ENCODE data around the gene TIMP3.

Gene TIMP3

DNA sequence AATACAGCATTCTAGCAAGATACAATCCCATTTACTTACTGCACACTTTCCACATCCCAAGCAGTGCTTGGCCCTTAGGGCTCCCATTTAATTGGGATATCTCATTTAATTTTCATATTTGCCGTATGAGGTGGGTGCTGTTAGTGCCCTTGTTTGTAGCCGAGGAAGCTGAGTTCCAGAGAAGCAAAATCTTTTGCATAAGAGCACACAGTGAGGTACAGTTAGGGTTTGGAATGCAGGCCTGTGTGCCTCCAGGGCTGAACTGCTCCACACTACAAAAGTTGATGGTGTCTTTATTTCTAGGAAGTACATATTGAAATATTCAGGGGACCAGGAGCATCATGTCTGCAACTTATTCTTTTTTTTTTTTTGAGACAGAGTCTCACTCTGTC, 15.5 kb upstream of the TIMP3 start:
- DNase-seq (ENCODE audit: low read depth in 2 of 2) = no peak

GRCh38 chr22:32788904-32789624, 12.4 kb upstream of the TIMP3 start:
- DNase-seq (ENCODE audit: low read depth in 2 of 2) = no peak

DNA sequence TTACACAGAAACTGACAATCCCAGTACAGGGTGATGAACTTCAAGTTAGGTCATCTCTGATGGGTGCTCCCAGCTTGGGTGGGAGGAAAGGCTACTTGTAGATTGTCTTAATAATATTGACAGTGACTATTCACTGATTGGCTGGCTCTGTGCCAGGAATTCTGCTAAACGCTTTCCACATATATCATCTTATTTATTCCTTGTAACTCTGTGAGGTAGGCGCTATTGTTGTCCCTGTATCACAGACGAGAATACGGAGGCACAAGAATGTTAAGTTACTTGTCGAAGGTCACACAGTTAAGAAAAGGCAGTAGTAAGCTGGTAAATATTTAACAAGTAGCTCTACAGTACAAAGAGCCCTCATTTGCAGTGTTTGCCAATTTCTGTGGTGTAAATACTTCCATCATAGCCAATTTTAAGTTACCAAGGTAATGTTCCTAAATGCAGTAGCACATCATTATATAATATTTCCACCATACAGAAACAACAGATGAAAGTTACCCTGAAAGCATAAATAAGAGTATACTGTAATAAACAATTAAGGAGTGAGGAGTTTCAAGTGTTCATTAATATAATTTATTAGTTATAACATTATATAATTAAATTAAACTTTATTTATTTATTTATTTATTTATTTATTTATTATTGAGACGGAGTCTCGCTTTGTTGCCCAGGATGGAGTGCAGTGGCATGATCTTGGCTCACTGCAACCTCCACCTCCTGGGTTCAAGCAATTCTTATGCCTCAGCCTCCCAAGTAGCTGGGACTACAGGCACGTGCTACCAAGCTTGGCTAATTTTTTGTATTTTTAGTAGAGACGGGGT, 11.5 kb upstream of the TIMP3 start:
- DNase-seq (ENCODE audit: low read depth in 2 of 2) = no peak

GRCh38 chr22:32791056-32791455, 10.4 kb upstream of the TIMP3 start:
- no peak for DNase-seq (ENCODE audit: low read depth in 2 of 2)

DNA sequence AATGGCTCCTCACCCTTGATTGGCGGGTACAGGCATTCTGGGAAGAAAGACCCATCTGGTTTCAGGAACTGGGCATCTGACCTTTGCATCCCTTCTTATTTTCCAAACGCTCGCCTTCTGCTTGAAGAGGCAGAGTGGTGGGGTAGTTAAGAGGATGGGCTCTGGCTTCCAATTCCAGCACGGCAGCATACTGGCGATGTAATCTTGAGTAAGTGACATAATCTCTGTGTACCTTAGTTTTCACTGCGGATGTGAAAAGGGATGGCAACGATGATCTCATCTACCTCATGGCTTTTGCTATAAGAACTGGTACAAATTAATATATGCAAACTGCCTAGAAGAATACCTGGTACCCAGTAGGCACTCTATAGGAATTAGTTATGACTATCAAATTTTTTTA, 10.0 kb upstream of the TIMP3 start:
- DNase-seq (ENCODE audit: low read depth in 2 of 2) = no peak

DNA sequence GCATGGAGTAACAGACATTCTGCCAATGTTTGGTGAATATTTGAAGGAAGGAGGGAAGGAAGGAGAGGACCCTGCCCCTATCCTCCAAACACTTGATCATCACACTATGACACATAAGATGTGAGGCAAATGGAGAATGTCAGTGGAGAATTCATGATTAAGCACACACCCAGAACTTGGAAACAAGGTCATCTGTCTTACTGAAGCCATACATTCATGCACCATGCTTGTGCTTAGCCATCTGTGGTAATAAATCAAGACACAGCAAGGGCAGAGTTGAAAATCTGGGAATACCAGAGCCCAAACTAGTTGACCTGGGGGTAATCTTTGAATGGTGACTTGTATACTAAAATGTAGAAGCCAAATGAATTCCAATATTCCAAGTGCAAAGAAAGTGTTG, 7.9 kb upstream of the TIMP3 start:
- no peak for DNase-seq (ENCODE audit: low read depth in 2 of 2)

- no peak for DNase-seq (ENCODE audit: low read depth in 2 of 2)
Measured at GRCh38 chr22:32794449-32795213, 6.9 kb upstream of the TIMP3 start.

DNA sequence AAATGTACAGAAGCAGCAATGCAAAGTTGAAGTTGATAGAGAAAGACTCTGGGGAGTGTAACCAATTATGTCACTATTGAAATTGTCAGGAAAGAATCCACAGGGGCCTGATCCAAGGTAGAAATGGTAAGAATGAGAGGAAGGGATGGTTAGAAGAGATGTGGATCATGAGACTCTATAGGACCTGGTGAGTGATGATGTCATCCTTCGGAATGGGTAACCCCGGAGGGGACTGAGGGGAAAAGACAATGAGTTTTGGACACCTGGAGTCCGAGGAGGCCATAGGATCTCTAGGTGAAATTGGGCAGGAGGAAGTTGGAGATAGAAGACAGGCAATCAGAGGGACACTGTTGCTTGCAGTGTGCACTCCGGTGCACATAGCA, 6.3 kb upstream of the TIMP3 start:
- DNase-seq (ENCODE audit: low read depth in 2 of 2) = no peak

GRCh38 chr22:32796865-32797573, 4.5 kb upstream of the TIMP3 start:
- peak; percentile 34 to 41 for DNase-seq (ENCODE audit: low read depth in 2 of 2)

GRCh38 chr22:32799496-32799895, 2.0 kb upstream of the TIMP3 start:
- DNase-seq (ENCODE audit: low read depth in 2 of 2) = no peak

- DNase-seq (ENCODE audit: low read depth in 2 of 2) = no peak
Measured at GRCh38 chr22:32800158-32800882, 1.2 kb upstream of the TIMP3 start.

DNA sequence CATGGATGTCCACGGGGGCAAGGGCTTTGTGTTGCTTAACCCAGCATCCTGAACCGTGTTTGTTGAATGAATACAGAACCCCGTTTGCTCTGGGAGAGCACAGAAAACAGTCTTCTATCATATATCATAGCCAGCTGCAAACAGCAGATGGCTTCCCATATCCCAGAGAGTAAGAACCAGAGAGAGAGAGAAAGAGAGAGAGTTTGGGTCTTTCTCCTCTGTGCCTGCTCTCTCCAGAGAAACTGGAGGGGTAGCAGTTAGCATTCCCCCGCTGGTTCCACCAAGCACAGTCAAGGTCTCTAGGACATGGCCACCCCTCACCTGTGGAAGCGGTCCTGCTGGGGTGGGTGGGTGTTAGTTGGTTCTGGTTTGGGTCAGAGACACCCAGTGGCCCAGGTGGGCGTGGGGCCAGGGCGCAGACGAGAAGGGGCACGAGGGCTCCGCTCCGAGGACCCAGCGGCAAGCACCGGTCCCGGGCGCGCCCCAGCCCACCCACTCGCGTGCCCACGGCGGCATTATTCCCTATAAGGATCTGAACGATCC, 440 bp upstream of the TIMP3 start:
- DNase-seq (ENCODE audit: low read depth in 2 of 2) = no peak

DNA sequence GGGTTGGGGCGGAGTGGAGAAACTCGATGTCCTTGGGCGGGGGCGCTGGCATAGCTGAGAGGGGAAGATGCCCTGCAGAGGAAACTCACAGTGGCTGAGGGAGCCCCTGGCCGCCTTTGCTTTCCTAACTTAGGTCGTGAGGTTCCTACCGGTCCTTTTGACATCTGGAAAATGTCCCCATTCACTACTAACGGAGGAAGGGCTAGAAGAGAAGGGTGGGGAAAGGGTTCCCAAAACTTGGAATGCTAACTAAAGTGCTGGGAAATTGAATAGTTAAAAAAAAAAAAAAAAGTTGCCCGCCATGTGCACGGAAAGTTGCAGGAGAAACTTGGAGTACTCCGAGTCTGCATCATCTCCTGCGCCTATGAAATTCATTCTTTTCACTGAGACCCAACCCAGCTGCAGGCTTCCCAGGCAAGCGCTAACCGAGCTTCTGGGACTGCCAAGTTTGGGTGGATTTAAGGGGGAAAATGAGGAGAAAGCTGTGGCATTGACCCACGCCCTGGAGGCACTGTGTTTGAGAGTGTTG, 796 bp downstream of the TIMP3 start:
- DNase-seq (ENCODE audit: low read depth in 2 of 2) = no peak

DNA sequence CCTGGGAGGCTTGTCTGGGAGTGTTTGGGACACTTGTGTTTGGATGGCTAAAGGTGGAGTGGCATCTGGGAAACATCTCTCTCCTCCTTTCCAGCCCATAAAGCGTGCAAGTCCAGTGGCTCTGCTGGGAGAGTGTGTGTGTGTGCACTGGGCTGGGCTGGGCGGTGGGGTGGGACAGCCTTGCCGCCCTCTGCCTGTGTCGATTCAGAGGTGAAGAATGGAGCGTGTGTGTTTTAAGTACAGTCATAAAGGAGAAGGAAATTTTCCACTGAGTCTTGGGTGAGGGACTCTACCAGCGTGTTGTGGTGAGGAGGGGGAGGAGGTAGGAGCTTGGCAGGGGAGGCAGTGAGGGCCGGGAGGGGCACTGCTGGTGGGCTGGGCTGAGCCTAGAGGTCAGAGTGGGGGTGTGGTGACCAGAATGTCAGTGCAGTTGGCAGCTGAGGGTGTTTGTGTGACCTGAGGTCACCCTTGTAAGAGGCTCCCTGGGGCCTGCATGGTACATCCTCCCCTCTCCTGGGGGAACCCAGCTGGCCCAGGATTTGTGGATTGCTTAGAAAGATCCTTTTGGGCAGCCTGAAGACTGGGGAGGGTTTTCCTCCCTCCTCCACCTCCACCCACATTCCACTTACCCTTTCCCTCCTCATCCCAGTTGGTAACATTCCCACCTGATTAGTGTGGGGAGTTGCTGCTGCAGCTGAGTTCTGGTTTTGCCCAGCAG, 1.7 kb downstream of the TIMP3 start:
- DNase-seq (ENCODE audit: low read depth in 2 of 2) = no peak

DNA sequence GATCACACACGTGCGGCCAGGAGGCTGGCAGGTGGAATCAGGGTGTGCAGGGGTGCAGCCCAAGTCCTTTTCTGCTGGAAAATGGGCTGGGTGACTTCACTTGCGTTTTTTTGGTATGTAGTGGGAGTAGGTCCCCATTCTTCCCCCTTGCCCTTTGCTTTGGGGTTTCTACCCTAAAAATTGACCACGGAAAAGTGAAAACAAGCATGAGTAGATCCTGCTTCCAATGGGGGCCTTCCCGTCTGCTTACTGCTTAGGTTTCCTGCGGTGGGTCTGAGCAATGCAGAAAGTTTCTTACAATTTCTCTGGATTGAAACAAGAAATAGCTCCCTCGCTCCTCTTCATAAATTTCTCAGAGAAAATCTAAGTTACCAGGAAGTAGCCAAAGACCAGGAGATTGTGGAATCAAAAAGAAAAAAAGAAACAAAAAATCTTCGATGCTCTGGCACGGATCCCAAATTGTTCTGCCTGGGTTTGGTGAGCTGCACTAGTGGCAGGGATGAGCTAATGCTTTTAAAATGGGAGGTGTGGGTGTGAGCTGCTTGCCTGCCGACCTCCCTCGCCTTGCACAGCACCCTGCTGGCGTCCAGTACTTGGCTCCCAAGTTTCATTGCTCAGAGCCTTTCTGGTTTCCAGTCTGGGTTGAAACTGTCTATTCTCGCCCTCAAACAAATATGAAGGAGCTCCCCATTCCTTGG, 2.4 kb downstream of the TIMP3 start:
- DNase-seq (ENCODE audit: low read depth in 2 of 2) = no peak

DNA sequence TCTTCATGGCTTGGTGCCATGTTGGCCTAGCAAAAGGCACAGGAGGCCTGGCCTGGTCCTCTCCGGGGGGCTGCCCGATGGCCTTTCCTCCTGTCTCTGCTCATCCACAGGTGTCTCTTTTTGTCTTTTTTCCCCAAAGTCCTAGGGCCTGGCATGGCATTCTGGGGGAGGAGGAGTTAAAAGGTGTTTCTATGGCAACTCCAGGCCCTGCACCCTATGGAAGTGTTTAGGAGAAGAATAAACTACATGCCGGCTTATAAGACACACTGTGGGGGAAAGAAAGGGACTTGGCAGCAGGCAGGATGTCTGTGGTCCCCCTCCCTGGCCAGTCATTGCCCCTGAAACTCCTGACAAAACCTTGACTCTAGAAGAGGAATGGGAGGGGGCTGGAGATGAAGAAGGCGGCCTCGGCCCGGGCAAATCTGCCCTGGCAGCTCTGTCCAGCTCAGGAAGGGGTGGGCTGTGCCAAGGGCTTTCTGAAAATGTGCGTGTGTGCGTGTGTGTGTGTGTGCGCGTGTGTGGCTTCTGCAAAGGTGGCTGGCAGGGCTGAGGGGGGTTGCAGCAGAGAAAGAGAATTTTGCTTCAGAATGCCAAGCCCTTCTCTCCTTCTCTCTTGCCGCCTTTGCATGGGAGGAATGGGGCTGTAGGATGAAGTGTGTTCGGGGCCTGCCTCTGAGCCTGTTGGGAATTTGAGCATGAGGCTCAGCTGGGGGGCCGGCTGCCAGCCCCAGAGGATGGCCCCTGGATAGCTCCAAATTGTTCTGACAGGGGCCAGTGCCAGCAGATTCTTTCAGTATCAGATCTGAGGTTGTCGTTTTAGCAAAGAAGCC, 3.2 kb downstream of the TIMP3 start:
- no peak for DNase-seq (ENCODE audit: low read depth in 2 of 2)

GRCh38 chr22:32805361-32805881, 3.9 kb downstream of the TIMP3 start:
- DNase-seq (ENCODE audit: low read depth in 2 of 2) = no peak

- no peak for DNase-seq (ENCODE audit: low read depth in 2 of 2)
Measured at GRCh38 chr22:32806296-32806695, 4.8 kb downstream of the TIMP3 start.
